Psoas muscle (tissue), 8 donors: ENCODE measurements around the gene MAP2K6. TPM values are rescaled to one million over a fixed set of nuclear protein-coding genes. Genes with fewer than 3 reads are reported as not detected.

Experiments
- ATAC-seq, 4 donors: fragments of 200-7000 bp; cut with Tn5 transposase; one replicate each; pipeline ENCODE4 v1.9.1; 2020; ENCODE audit warnings: moderate library complexity in 3 of 4, mild to moderate bottlenecking in 2 of 4
- DNase-seq, 2 donors: peaks; one replicate each; pipeline ENCODE4 v3.0.0-alpha.2; 2020
- H3K27ac ChIP-seq: fragments of 200-600 bp; one replicate; pipeline ENCODE4 v1.8.0; 2022
- H3K27me3 ChIP-seq, 3 donors: fragments of 200-600 bp in 1 of 3; one replicate each; pipeline versions ENCODE4 v1.6.1 to v1.8.0; 2013 to 2022; ENCODE audit warnings: low read length in 2 of 3, mild to moderate bottlenecking in 2 of 3, moderate library complexity in 1 of 3; ENCODE audit not compliant: insufficient read depth in 3 of 3
- H3K36me3 ChIP-seq, 2 donors: fragments of 200-600 bp in 1 of 2; one replicate each; pipeline versions ENCODE4 v1.6.1 to v1.8.0; 2013 to 2022; ENCODE audit warnings: low read depth in 1 of 2, mild to moderate bottlenecking in 1 of 2, moderate library complexity in 1 of 2; ENCODE audit not compliant: insufficient read depth in 1 of 2
- H3K4me1 ChIP-seq: fragments of 200-600 bp; one replicate; pipeline ENCODE4 v1.8.0; 2022
- H3K4me3 ChIP-seq: fragments of 200-600 bp; one replicate; pipeline ENCODE4 v1.8.0; 2022; ENCODE audit warnings: mild to moderate bottlenecking
- H3K9me3 ChIP-seq: fragments of 200-600 bp; one replicate; pipeline ENCODE4 v1.8.0; 2022
- WGBS, 3 donors: extraction: QIAGEN DNeasy Blood & Tissue Kit; methylation state at CpG; one replicate each; pipeline versions ENCODE4 v1.1.6 to v1.1.7; 2013; 5-methylcytosine and 5-hydroxymethylcytosine counted together
- intact Hi-C, 2 donors: fragments of 100-400 bp; cut with DNase I; formaldehyde crosslinking; loops; one replicate each; pipeline versions ENCODE4 v1.11.0 to v1.14.2; 2022
- polyA plus RNA-seq, 3 donors: library from polyadenylated mRNA; stranded (reverse); fragments of 200-250 nt; gene quantifications; one replicate each; pipeline ENCODE4 v1.2.3, GENCODE V29; 2013
- total RNA-seq, 4 donors: library from RNA; stranded (reverse); fragmentation: NEBNext Ultra II Directional in 2 of 4; extraction: Animal tissue kit (Norgen Biotek cat#: 25700) in 2 of 4; gene quantifications; one replicate each; pipeline versions ENCODE4 v1.2.1 to v1.2.4, GENCODE V29; 2021 to 2023
- TF ChIP-seq, protein P1 (sequence below): fragments of 200-600 bp; IDR thresholded peaks from one replicate; pipeline ENCODE4 v1.8.0; 2022; ENCODE audit warnings: antibody characterized with exemption
- donor health status: healthy with polysubstance abuse.
- donor health status: DM: no; HTN: no; CAD: no; lungs with moderate emphysema.
- donor health status: Bipolar disorder and iron deficiency.
- donor health status: healthy.
- donor health status: DM: yes; HTN: yes; CAD: no.
- donor health status: DM: no; HTN: no; CAD: no.
- donor health status: DM: no; HTN: no; CAD: no.
- donor health status: DM: yes; HTN: yes; CAD: no.

The MAP2K6 gene
- total and polyA plus RNA-seq, 7 donors, result 6.4 to 127 (median 50.0) TPM

DNA sequence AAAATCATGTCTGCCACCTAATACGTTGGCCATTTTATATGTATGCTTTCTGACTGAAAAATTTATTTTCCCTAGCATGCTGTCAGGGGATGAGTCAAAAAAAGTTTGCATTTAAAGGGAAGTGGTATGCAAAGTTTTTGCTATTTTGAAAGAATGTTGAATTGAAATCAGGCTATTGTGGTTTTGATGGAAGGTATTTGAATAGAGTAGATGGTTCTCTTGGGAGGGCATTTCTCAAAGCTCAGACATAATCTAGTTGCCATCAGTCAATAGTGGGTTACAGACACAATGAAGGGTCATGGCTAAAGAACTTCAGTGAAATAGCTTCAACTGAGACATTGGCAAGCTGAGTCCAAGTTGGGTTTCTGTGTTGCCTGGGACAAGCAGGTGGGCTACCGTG lies 102.4 kb downstream of the MAP2K6 start:
- Histone ChIP-seq H3K27me3 (no peaks in the 10 kb centered on the region), H3K36me3 (peaks cover 0 to 49% of the 10 kb centered on the region in 2 donors), H3K4me3 (no peak overlapping the region), H3K27ac (no peak overlapping the region), H3K4me1 (peaks cover 4% of the 10 kb centered on the region), H3K9me3 (no peaks in the 10 kb centered on the region)
- no peak for ATAC-seq
- TF ChIP-seq, protein P1, sequence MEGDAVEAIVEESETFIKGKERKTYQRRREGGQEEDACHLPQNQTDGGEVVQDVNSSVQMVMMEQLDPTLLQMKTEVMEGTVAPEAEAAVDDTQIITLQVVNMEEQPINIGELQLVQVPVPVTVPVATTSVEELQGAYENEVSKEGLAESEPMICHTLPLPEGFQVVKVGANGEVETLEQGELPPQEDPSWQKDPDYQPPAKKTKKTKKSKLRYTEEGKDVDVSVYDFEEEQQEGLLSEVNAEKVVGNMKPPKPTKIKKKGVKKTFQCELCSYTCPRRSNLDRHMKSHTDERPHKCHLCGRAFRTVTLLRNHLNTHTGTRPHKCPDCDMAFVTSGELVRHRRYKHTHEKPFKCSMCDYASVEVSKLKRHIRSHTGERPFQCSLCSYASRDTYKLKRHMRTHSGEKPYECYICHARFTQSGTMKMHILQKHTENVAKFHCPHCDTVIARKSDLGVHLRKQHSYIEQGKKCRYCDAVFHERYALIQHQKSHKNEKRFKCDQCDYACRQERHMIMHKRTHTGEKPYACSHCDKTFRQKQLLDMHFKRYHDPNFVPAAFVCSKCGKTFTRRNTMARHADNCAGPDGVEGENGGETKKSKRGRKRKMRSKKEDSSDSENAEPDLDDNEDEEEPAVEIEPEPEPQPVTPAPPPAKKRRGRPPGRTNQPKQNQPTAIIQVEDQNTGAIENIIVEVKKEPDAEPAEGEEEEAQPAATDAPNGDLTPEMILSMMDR, result no peak
- DNase-seq, result no peak
- intact Hi-C loops, result no loop called here
- 92 to 94% (median 92%) methylated on average over 2 of the region's 2 CpGs for WGBS, 3 donors

DNA sequence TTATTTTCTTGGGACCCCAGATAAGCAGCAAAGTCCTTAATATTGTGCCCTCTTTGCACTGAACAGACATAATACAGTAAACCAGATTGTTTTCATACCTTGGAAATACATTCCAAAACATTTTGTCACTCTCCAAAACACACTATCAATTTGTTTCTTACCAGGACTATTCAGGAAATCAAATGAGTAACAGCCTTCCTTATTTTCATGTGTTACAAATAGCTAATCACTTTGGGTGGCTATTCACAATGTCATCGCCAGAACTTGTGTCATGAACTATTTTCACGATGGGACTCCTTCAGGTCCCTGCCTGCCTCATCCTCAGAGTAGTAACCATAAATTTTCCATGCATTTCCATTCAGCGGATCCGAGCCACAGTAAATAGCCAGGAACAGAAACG lies 104.5 kb downstream of the MAP2K6 start:
- peaks cover 3% of the 10 kb centered on the region for H3K4me1 ChIP-seq
- H3K9me3 ChIP-seq, result no peaks in the 10 kb centered on the region
- peak overlapping the region; percentile 34 for H3K27ac ChIP-seq
- ATAC-seq, result no peak
- DNase-seq, result no peak
- intact Hi-C loops, result no loop called here
- WGBS, 3 donors, result 90 to 95% (median 92%) methylated on average over 5 of the region's 5 CpGs
- H3K4me3 ChIP-seq, result no peak overlapping the region
- TF ChIP-seq, protein P1, result no peak
- H3K36me3 ChIP-seq, result peaks cover 0 to 52% of the 10 kb centered on the region in 2 donors
- no peaks in the 10 kb centered on the region for H3K27me3 ChIP-seq

DNA sequence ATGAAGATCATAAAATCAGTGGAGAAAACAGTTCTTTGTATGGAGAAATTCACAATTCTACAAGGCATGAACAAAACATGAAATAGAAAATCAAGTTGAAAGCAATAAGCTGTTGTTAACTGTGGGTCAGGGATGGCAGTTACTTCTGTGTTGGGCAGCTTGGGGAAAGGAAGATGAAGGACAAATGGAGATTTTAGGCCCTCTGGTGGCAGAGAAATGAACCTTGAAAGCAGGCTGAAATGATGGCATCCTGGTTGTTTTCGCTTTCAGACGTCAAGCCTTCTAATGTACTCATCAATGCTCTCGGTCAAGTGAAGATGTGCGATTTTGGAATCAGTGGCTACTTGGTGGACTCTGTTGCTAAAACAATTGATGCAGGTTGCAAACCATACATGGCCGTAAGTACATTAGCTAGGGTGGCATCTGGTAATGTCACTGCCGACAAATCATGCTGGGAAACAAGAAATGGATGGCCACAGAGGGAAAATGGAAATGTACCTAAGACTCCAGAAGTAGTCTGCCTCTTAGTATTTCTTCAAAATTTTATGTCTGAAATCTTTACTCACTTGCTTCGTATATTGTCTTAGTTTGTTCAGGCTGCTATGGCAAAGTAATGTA lies 108.9 kb downstream of the MAP2K6 start:
- TF ChIP-seq, protein P1, result peak; percentile 79

DNA sequence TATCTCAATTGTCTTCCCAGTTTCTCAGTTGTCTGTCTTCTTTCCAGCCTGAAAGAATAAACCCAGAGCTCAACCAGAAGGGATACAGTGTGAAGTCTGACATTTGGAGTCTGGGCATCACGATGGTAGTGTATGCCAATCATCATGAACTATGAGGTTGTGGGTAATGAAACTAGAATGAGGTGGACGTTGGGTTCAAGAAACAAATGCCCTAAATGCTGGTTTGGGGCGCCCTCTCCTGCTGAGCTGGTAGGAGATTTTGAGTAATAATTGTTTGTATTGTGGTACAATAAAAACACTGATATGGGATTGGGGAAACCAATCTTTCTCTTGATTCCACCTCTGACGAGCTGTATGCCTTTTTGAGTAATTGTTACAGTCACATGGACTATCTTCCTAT lies 110.4 kb downstream of the MAP2K6 start:
- WGBS, 3 donors, result 52 to 66% (median 56%) methylated on average over 4 of the region's 4 CpGs
- Histone ChIP-seq H3K4me3 (no peak overlapping the region), H3K27me3 (no peaks in the 10 kb centered on the region), H3K36me3 (peaks cover 0 to 52% of the 10 kb centered on the region in 2 donors), H3K27ac (peak overlapping the region; percentile 70), H3K9me3 (no peaks in the 10 kb centered on the region), H3K4me1 (peaks cover 17% of the 10 kb centered on the region)
- intact Hi-C loops, result loop anchor here (1.0 to 5.0 kb wide), 3 partner anchors 190 to 1027 kb away; partner anchors contain the start of gene ABCA5 (in 1 of the 2)
- TF ChIP-seq, protein P1, result no peak
- peak in 1 of 4 donors; percentile 9 for ATAC-seq
- no peak for DNase-seq

More for the DNA sequence above, 108.9 kb downstream of the MAP2K6 start:
- H3K27ac ChIP-seq, result peak overlapping the region; percentile 77
- no peaks in the 10 kb centered on the region for H3K27me3 ChIP-seq
- peaks cover 17% of the 10 kb centered on the region for H3K4me1 ChIP-seq
- H3K9me3 ChIP-seq, result no peaks in the 10 kb centered on the region
- H3K4me3 ChIP-seq, result peak overlapping the region; percentile 3
- peaks cover 0 to 57% of the 10 kb centered on the region in 2 donors for H3K36me3 ChIP-seq
- DNase-seq (no peak), ATAC-seq (peak; percentile 61 to 80 (median 68))
- WGBS, 3 donors, result 46 to 62% (median 48%) methylated on average over 7 of the region's 7 CpGs
- intact Hi-C loops, result loop anchor here in 1 of 2 donors (5.0 kb wide), 1 partner anchor 196 kb away; the partner anchor contains the start of gene ABCA5
